Measurements from ENCODE around the gene SLC44A3.
A peak's percentile ranks its signal among the peaks of the same experiment; 100 is the strongest.

Gene SLC44A3

GRCh38 chr1:94801919-94802546, 18.1 kb upstream of the SLC44A3 start:
- peak in 19 of 56 donors; percentile 5 to 41 (median 16) for DNase-seq

- peak in 2 of 56 donors; percentile 3 to 31 for DNase-seq
Measured at GRCh38 chr1:94803106-94803505, 17.1 kb upstream of the SLC44A3 start.

- DNase-seq: peak in 42 of 56 donors; percentile 8 to 80 (median 53)
Measured at GRCh38 chr1:94803517-94804441, 16.4 kb upstream of the SLC44A3 start.

- DNase-seq: peak in 1 of 56 donors; percentile 25
Measured at GRCh38 chr1:94804442-94804837, 15.7 kb upstream of the SLC44A3 start.

- DNase-seq: peak in 34 of 56 donors; percentile 3 to 76 (median 30)
Measured at GRCh38 chr1:94805912-94806311, 14.2 kb upstream of the SLC44A3 start.

- DNase-seq: peak in 1 of 56 donors; percentile 10
Measured at GRCh38 chr1:94806441-94806871, 13.7 kb upstream of the SLC44A3 start.

GRCh38 chr1:94807742-94808491, 12.2 kb upstream of the SLC44A3 start:
- no peak for DNase-seq

- DNase-seq: no peak
Measured at GRCh38 chr1:94808669-94809068, 11.5 kb upstream of the SLC44A3 start.

GRCh38 chr1:94812985-94813384, 7.2 kb upstream of the SLC44A3 start:
- no peak for DNase-seq

- DNase-seq: no peak
Measured at GRCh38 chr1:94816030-94816429, 4.1 kb upstream of the SLC44A3 start.

GRCh38 chr1:94817712-94818111, 2.4 kb upstream of the SLC44A3 start:
- no peak for DNase-seq

GRCh38 chr1:94819238-94819944, 766 bp upstream of the SLC44A3 start:
- peak in 1 of 56 donors; percentile 8 for DNase-seq

- no peak for DNase-seq
Measured at GRCh38 chr1:94820936-94821335, 779 bp downstream of the SLC44A3 start.

GRCh38 chr1:94821636-94822305, 1.6 kb downstream of the SLC44A3 start:
- no peak for DNase-seq

GRCh38 chr1:94823116-94823515, 3.0 kb downstream of the SLC44A3 start:
- DNase-seq: no peak

- DNase-seq: no peak
Measured at GRCh38 chr1:94825936-94826335, 5.8 kb downstream of the SLC44A3 start.

GRCh38 chr1:94827434-94827833, 7.3 kb downstream of the SLC44A3 start:
- DNase-seq: no peak

- no peak for DNase-seq
Measured at GRCh38 chr1:94828251-94828650, 8.1 kb downstream of the SLC44A3 start.

- no peak for DNase-seq
Measured at GRCh38 chr1:94831641-94832040, 11.5 kb downstream of the SLC44A3 start.

GRCh38 chr1:94832446-94832845, 12.3 kb downstream of the SLC44A3 start:
- DNase-seq: no peak
